ENCODE data around the gene QTRT2.

Gene QTRT2

GRCh38 chr3:114128231-114128630 lies 71.7 kb downstream of the QTRT2 start:
- H4K5ac ChIP-seq (ENCODE audit: low read length) = no peak overlapping the region
- H3K4me3 ChIP-seq (ENCODE audit: low read length) = no peak overlapping the region
- DNase-seq = no peak
- no CpG with 5 or more reads among the region's 1 CpG for WGBS (ENCODE audit: extremely low coverage, insufficient coverage, low lambda C conversion rate)
- H3K23ac ChIP-seq (ENCODE audit: low read length) = no peak overlapping the region
- no peaks in the 10 kb centered on the region for H3K27me3 ChIP-seq (ENCODE audit: insufficient read depth, low read length, poor library complexity)
- no peaks in the 10 kb centered on the region for H3K79me2 ChIP-seq (ENCODE audit: control insufficient read depth, insufficient read depth, low read length)
- no peak overlapping the region for H3K56ac ChIP-seq (ENCODE audit: low read length)
- no peak overlapping the region for H2BK5ac ChIP-seq (ENCODE audit: low read length)
- H3K4ac ChIP-seq (ENCODE audit: low read depth, low read length) = no peak overlapping the region
- H3K79me1 ChIP-seq (ENCODE audit: low read length) = no peaks in the 10 kb centered on the region
- no peak overlapping the region for H2AK5ac ChIP-seq (ENCODE audit: low read length)
- no peak overlapping the region for H3K9ac ChIP-seq (ENCODE audit: low read length)
- H3K4me1 ChIP-seq (ENCODE audit: control insufficient read depth, low read depth, low read length) = no peaks in the 10 kb centered on the region
- no peak overlapping the region for H3K18ac ChIP-seq (ENCODE audit: low read length)
- H2BK15ac ChIP-seq (replicated peaks; ENCODE audit: low read depth) = no peak overlapping the region
- H2BK120ac ChIP-seq (ENCODE audit: low read depth, low read length) = no peak overlapping the region
- no peak overlapping the region for H3K4me2 ChIP-seq (ENCODE audit: low read length)
- H4K8ac ChIP-seq (ENCODE audit: low read depth, low read length) = no peak overlapping the region
- H3K27ac ChIP-seq (ENCODE audit: low read depth, low read length) = no peak overlapping the region
- no peaks in the 10 kb centered on the region for H3K36me3 ChIP-seq (ENCODE audit: control insufficient read depth, insufficient read depth, low read length)

- DNase-seq = no peak
- Histone ChIP-seq H3K27me3 (ENCODE audit: insufficient read depth, low read length, poor library complexity) (no peaks in the 10 kb centered on the region), H2BK5ac (ENCODE audit: low read length) (no peak overlapping the region), H3K4me3 (ENCODE audit: low read length) (no peak overlapping the region), H3K56ac (ENCODE audit: low read length) (no peak overlapping the region), H3K27ac (ENCODE audit: low read depth, low read length) (no peak overlapping the region), H3K4me2 (ENCODE audit: low read length) (no peak overlapping the region), H4K8ac (ENCODE audit: low read depth, low read length) (no peak overlapping the region), H4K5ac (ENCODE audit: low read length) (no peak overlapping the region), H3K4ac (ENCODE audit: low read depth, low read length) (no peak overlapping the region), H3K79me1 (ENCODE audit: low read length) (no peaks in the 10 kb centered on the region), H2BK15ac (replicated peaks; ENCODE audit: low read depth) (no peak overlapping the region), H3K79me2 (ENCODE audit: control insufficient read depth, insufficient read depth, low read length) (no peaks in the 10 kb centered on the region), H3K18ac (ENCODE audit: low read length) (no peak overlapping the region), H3K23ac (ENCODE audit: low read length) (no peak overlapping the region), H3K4me1 (ENCODE audit: control insufficient read depth, low read depth, low read length) (no peaks in the 10 kb centered on the region), H2BK120ac (ENCODE audit: low read depth, low read length) (no peak overlapping the region), H3K36me3 (ENCODE audit: control insufficient read depth, insufficient read depth, low read length) (no peaks in the 10 kb centered on the region), H3K9ac (ENCODE audit: low read length) (no peak overlapping the region), H2AK5ac (ENCODE audit: low read length) (no peak overlapping the region)
- WGBS (ENCODE audit: extremely low coverage, insufficient coverage, low lambda C conversion rate) = no CpG with 5 or more reads among the region's 8 CpGs
Measured at GRCh38 chr3:114128826-114129225, 72.3 kb downstream of the QTRT2 start.

DNA sequence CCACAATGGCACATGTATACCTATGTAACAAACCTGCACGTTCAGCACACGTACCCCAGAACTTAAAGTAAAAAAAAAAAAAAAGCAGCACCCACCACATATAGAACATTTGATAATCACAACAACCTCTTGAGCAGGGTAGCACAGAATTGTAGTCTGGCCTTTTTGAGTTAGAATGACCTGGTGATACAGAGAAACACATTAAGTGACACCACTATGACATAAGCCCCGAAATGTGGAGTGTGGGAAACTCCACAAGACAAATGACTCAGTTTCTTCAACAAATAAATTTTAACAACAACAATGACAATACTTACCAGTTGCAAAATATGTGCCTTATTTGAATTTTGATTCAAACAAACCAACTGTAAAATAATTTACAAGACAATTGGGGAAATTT lies 76.0 kb downstream of the QTRT2 start:
- H2BK15ac ChIP-seq (replicated peaks; ENCODE audit: low read depth) = no peak overlapping the region
- no peak for DNase-seq
- no peak overlapping the region for H3K23ac ChIP-seq (ENCODE audit: low read length)
- no peaks in the 10 kb centered on the region for H3K79me1 ChIP-seq (ENCODE audit: low read length)
- H3K18ac ChIP-seq (ENCODE audit: low read length) = no peak overlapping the region
- no peak overlapping the region for H3K4me3 ChIP-seq (ENCODE audit: low read length)
- no peak overlapping the region for H4K5ac ChIP-seq (ENCODE audit: low read length)
- H3K4ac ChIP-seq (ENCODE audit: low read depth, low read length) = no peak overlapping the region
- H3K56ac ChIP-seq (ENCODE audit: low read length) = no peak overlapping the region
- no peak overlapping the region for H3K27ac ChIP-seq (ENCODE audit: low read depth, low read length)
- no peak overlapping the region for H4K8ac ChIP-seq (ENCODE audit: low read depth, low read length)
- no peaks in the 10 kb centered on the region for H3K27me3 ChIP-seq (ENCODE audit: insufficient read depth, low read length, poor library complexity)
- no peaks in the 10 kb centered on the region for H3K4me1 ChIP-seq (ENCODE audit: control insufficient read depth, low read depth, low read length)
- no peak overlapping the region for H3K4me2 ChIP-seq (ENCODE audit: low read length)
- H3K79me2 ChIP-seq (ENCODE audit: control insufficient read depth, insufficient read depth, low read length) = no peaks in the 10 kb centered on the region
- no peak overlapping the region for H2BK120ac ChIP-seq (ENCODE audit: low read depth, low read length)
- no peak overlapping the region for H2AK5ac ChIP-seq (ENCODE audit: low read length)
- no peaks in the 10 kb centered on the region for H3K36me3 ChIP-seq (ENCODE audit: control insufficient read depth, insufficient read depth, low read length)
- H3K9ac ChIP-seq (ENCODE audit: low read length) = no peak overlapping the region
- WGBS (ENCODE audit: extremely low coverage, insufficient coverage, low lambda C conversion rate) = no CpG with 5 or more reads among the region's 3 CpGs
- H2BK5ac ChIP-seq (ENCODE audit: low read length) = no peak overlapping the region

GRCh38 chr3:114133947-114134346 lies 77.4 kb downstream of the QTRT2 start:
- Histone ChIP-seq H2BK15ac (replicated peaks; ENCODE audit: low read depth) (no peak overlapping the region), H4K8ac (ENCODE audit: low read depth, low read length) (no peak overlapping the region), H3K56ac (ENCODE audit: low read length) (no peak overlapping the region), H2AK5ac (ENCODE audit: low read length) (no peak overlapping the region), H3K36me3 (ENCODE audit: control insufficient read depth, insufficient read depth, low read length) (no peaks in the 10 kb centered on the region), H3K79me1 (ENCODE audit: low read length) (no peaks in the 10 kb centered on the region), H3K4me1 (ENCODE audit: control insufficient read depth, low read depth, low read length) (no peaks in the 10 kb centered on the region), H3K9ac (ENCODE audit: low read length) (no peak overlapping the region), H3K4me2 (ENCODE audit: low read length) (no peak overlapping the region), H3K79me2 (ENCODE audit: control insufficient read depth, insufficient read depth, low read length) (no peaks in the 10 kb centered on the region), H3K27me3 (ENCODE audit: insufficient read depth, low read length, poor library complexity) (no peaks in the 10 kb centered on the region), H4K5ac (ENCODE audit: low read length) (no peak overlapping the region), H3K4me3 (ENCODE audit: low read length) (no peak overlapping the region), H2BK5ac (ENCODE audit: low read length) (no peak overlapping the region), H3K18ac (ENCODE audit: low read length) (no peak overlapping the region), H2BK120ac (ENCODE audit: low read depth, low read length) (no peak overlapping the region), H3K23ac (ENCODE audit: low read length) (no peak overlapping the region), H3K4ac (ENCODE audit: low read depth, low read length) (no peak overlapping the region), H3K27ac (ENCODE audit: low read depth, low read length) (no peak overlapping the region)
- no CpG with 5 or more reads among the region's 3 CpGs for WGBS (ENCODE audit: extremely low coverage, insufficient coverage, low lambda C conversion rate)
- DNase-seq = no peak
